DMS79 (cell line): ENCODE measurements around the gene NT5C1B.

ENCODE experiments used
- DNase-seq: peaks from one replicate; lab custom pipeline; 2025; lab: John Stamatoyannopoulos, UW

NT5C1B gene

DNA sequence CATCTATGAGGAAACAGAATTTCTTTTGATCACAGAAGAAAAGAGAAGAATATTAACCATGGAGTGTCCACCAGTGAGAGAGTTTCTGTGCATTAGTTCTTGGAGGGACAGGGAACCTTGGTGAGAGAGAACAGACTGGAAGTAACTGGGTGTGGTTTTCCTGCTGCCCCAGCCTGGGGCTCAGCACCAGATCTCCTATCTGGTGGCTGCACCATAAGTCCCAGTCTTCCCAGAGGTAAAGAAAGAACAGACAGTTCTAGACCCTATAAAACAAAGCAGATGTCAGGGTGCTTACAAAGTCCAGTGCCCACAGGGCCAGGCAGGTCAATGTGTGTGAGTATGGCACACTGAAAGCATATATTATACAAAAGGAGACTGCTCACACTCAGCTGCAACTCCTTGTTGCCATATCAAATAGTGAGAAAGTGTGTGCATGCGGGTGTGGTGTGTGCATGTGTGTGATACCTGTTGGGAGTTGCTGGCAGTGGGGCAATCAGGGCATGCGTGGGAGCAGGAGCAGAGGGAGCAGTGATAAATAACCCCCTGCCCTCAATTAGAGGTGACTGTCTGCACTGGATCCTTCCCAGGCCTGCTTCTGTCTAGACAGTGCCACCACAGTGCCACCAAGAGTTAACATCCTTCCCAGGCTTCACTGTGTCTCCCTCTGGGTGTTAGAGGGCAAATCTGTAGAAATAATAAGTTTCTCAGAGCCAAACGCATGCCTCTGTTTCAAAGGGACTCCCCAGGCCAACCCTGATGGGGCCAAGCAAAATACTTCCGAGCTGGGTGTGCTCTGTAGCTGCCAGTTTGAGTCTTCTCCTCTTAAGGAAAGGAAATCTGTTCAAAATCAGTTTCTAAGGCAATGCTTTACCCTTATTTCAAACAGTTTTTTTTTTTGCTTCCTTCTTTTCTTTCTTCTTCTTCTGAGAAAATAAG lies 74.6 kb downstream of the NT5C1B start:
- DNase-seq, result no peak
